Activated naive CD4-positive, alpha-beta T cell treated with anti-CD3 and anti-CD28 coated beads for 36 hours (primary cell): ENCODE results near the gene ZBTB16. TPM values are rescaled to one million over a fixed set of nuclear protein-coding genes. Genes with fewer than 3 reads are reported as not detected.
A peak's percentile ranks its signal among the peaks of the same experiment; 100 is the strongest.
"Not testable (repeated sequence)": the region's sequence is repeated elsewhere in the genome, so short reads cannot be mapped to it uniquely, and the experiment has no call there.

Experiments used
- CTCF ChIA-PET: fragments of 350-600 bp; sonication (Branson Sonifier 250); formaldehyde crosslinking; loops from one replicate; lab custom pipeline; 2021; ENCODE audit warnings: antibody characterized with exemption; lab: Charles Lee
- DNase-seq: peaks from one replicate; pipeline ENCODE4 v3.0.0-alpha.2; 2020
- H3K27ac Mint-ChIP-seq: one replicate; pipeline ENCODE4 v1.8.0; 2021; ENCODE audit warnings: mild to moderate bottlenecking, mixed read lengths
- H3K27me3 Mint-ChIP-seq: one replicate; pipeline ENCODE4 v1.8.0; 2021; ENCODE audit warnings: low read depth, mixed read lengths
- H3K36me3 Mint-ChIP-seq: one replicate; pipeline ENCODE4 v1.8.0; 2021; ENCODE audit warnings: low read depth, mixed read lengths
- H3K4me1 Mint-ChIP-seq: one replicate; pipeline ENCODE4 v1.8.0; 2021; ENCODE audit warnings: low read depth, mixed read lengths
- H3K4me3 Mint-ChIP-seq: one replicate; pipeline ENCODE4 v1.8.0; 2021; ENCODE audit warnings: mild to moderate bottlenecking, moderate library complexity, mixed read lengths
- H3K9me3 Mint-ChIP-seq: one replicate; pipeline ENCODE4 v1.8.0; 2021; ENCODE audit warnings: mixed read lengths
- intact Hi-C: fragments of 100-400 bp; cut with micrococcal nuclease; formaldehyde crosslinking; loops from one replicate; pipeline ENCODE4 v1.15.1; 2023
- total RNA-seq, 2 experiments: library from RNA; stranded (reverse); gene quantifications; one replicate each; pipeline ENCODE4 v1.2.3, GENCODE V29; 2021

ZBTB16 gene
- total RNA-seq, 2 experiments from 2014 or later = 1.5 to 2.3 TPM

- H3K4me1 Mint-ChIP-seq = peaks cover 8% of the 10 kb centered on the region
- CTCF ChIA-PET = interaction anchor here (0.6 to 2.5 kb wide), 3 partner anchors 9 to 218 kb away, joined by 3 to 5 read pairs (median 5); no protein-coding TSS in a partner anchor
- no peaks in the 10 kb centered on the region for H3K27me3 Mint-ChIP-seq
- no peaks in the 10 kb centered on the region for H3K9me3 Mint-ChIP-seq
- no peaks in the 10 kb centered on the region for H3K36me3 Mint-ChIP-seq
- no peak for DNase-seq
- no peak overlapping the region for H3K4me3 Mint-ChIP-seq
- intact Hi-C loops = no loop called here
- H3K27ac Mint-ChIP-seq = peak overlapping the region; percentile 20
Measured at GRCh38 chr11:114044042-114044871, 15.3 kb upstream of the ZBTB16 start.

- no peaks in the 10 kb centered on the region for H3K9me3 Mint-ChIP-seq
- no peaks in the 10 kb centered on the region for H3K27me3 Mint-ChIP-seq
- H3K36me3 Mint-ChIP-seq = no peaks in the 10 kb centered on the region
- intact Hi-C loops = no loop called here
- no peak overlapping the region for H3K27ac Mint-ChIP-seq
- peaks cover 8% of the 10 kb centered on the region for H3K4me1 Mint-ChIP-seq
- CTCF ChIA-PET = interaction anchor here (1.4 kb wide), 1 partner anchor 11 kb away, joined by 3 read pairs; no protein-coding TSS in a partner anchor
- H3K4me3 Mint-ChIP-seq = no peak overlapping the region
- DNase-seq = no peak
Measured at GRCh38 chr11:114047327-114047726, 12.2 kb upstream of the ZBTB16 start.

GRCh38 chr11:114049050-114049449 lies 10.5 kb upstream of the ZBTB16 start:
- CTCF ChIA-PET = interaction anchor here (0.8 to 1.2 kb wide), 2 partner anchors 13 to 32 kb away, joined by 3 read pairs; no protein-coding TSS in a partner anchor
- no peaks in the 10 kb centered on the region for H3K9me3 Mint-ChIP-seq

GRCh38 chr11:114049766-114050165 lies 9.7 kb upstream of the ZBTB16 start:
- H3K36me3 Mint-ChIP-seq, H3K4me3 Mint-ChIP-seq, DNase-seq, H3K4me1 Mint-ChIP-seq, CTCF ChIA-PET, H3K9me3 Mint-ChIP-seq, H3K27me3 Mint-ChIP-seq, H3K27ac Mint-ChIP-seq: not testable (repeated sequence)
- intact Hi-C loops = loop anchor here (10.0 kb wide), 2 partner anchors 155 to 395 kb away; no protein-coding TSS in a partner anchor

More at GRCh38 chr11:114049050-114049449, 10.5 kb upstream of the ZBTB16 start:
- no peak overlapping the region for H3K27ac Mint-ChIP-seq
- H3K4me1 Mint-ChIP-seq = peaks cover 3% of the 10 kb centered on the region
- DNase-seq = no peak
- no peak overlapping the region for H3K4me3 Mint-ChIP-seq
- H3K36me3 Mint-ChIP-seq = no peaks in the 10 kb centered on the region
- intact Hi-C loops = no loop called here
- no peaks in the 10 kb centered on the region for H3K27me3 Mint-ChIP-seq

- intact Hi-C loops = loop anchor here (10.0 kb wide), 2 partner anchors 156 to 394 kb away; no protein-coding TSS in a partner anchor
- H3K36me3 Mint-ChIP-seq = no peaks in the 10 kb centered on the region
- no peak overlapping the region for H3K4me3 Mint-ChIP-seq
- CTCF ChIA-PET = no interaction called here
- no peaks in the 10 kb centered on the region for H3K27me3 Mint-ChIP-seq
- H3K27ac Mint-ChIP-seq = no peak overlapping the region
- DNase-seq = no peak
- no peaks in the 10 kb centered on the region for H3K4me1 Mint-ChIP-seq
- H3K9me3 Mint-ChIP-seq = no peaks in the 10 kb centered on the region
Measured at GRCh38 chr11:114050258-114050927, 9.1 kb upstream of the ZBTB16 start.

- no peak for DNase-seq
- Mint-ChIP-seq H3K27ac (no peak overlapping the region), H3K9me3 (no peaks in the 10 kb centered on the region), H3K36me3 (no peaks in the 10 kb centered on the region), H3K4me3 (no peak overlapping the region), H3K4me1 (no peaks in the 10 kb centered on the region), H3K27me3 (no peaks in the 10 kb centered on the region)
- intact Hi-C loops = loop anchor here (10.0 kb wide), 2 partner anchors 157 to 393 kb away; no protein-coding TSS in a partner anchor
- CTCF ChIA-PET = interaction anchor here (1.3 kb wide), 1 partner anchor 209 kb away, joined by 6 read pairs; no protein-coding TSS in a partner anchor
Measured at GRCh38 chr11:114051558-114051957, 8.0 kb upstream of the ZBTB16 start.

GRCh38 chr11:114052160-114052559 lies 7.4 kb upstream of the ZBTB16 start:
- no peaks in the 10 kb centered on the region for H3K27me3 Mint-ChIP-seq
- no peaks in the 10 kb centered on the region for H3K9me3 Mint-ChIP-seq
- H3K4me1 Mint-ChIP-seq = no peaks in the 10 kb centered on the region
- H3K36me3 Mint-ChIP-seq = no peaks in the 10 kb centered on the region
- no peak overlapping the region for H3K4me3 Mint-ChIP-seq
- intact Hi-C loops = loop anchor here (10.0 kb wide), 2 partner anchors 157 to 393 kb away; no protein-coding TSS in a partner anchor
- no peak for DNase-seq
- CTCF ChIA-PET = interaction anchor here (0.6 to 1.4 kb wide), 3 partner anchors 14 to 210 kb away, joined by 3 to 6 read pairs (median 5); no protein-coding TSS in a partner anchor
- no peak overlapping the region for H3K27ac Mint-ChIP-seq

GRCh38 chr11:114053406-114053805 lies 6.1 kb upstream of the ZBTB16 start:
- Mint-ChIP-seq H3K4me3 (no peak overlapping the region), H3K27me3 (peaks cover 10% of the 10 kb centered on the region), H3K4me1 (no peaks in the 10 kb centered on the region), H3K27ac (no peak overlapping the region), H3K9me3 (no peaks in the 10 kb centered on the region), H3K36me3 (no peaks in the 10 kb centered on the region)
- no peak for DNase-seq
- CTCF ChIA-PET = interaction anchor here (1.4 kb wide), 1 partner anchor 209 kb away, joined by 3 read pairs; no protein-coding TSS in a partner anchor
- intact Hi-C loops = loop anchor here (10.0 kb wide), 2 partner anchors 159 to 391 kb away; no protein-coding TSS in a partner anchor

GRCh38 chr11:114054806-114055205 lies 4.7 kb upstream of the ZBTB16 start:
- H3K4me1 Mint-ChIP-seq = peaks cover 3% of the 10 kb centered on the region
- no peaks in the 10 kb centered on the region for H3K36me3 Mint-ChIP-seq
- DNase-seq = no peak
- intact Hi-C loops = loop anchor here (5.0 to 10.0 kb wide), 3 partner anchors 77 to 390 kb away; no protein-coding TSS in a partner anchor
- peaks cover 17% of the 10 kb centered on the region for H3K27me3 Mint-ChIP-seq
- no peaks in the 10 kb centered on the region for H3K9me3 Mint-ChIP-seq
- no peak overlapping the region for H3K4me3 Mint-ChIP-seq
- no peak overlapping the region for H3K27ac Mint-ChIP-seq
- CTCF ChIA-PET = no interaction called here

GRCh38 chr11:114056409-114056808 lies 3.1 kb upstream of the ZBTB16 start:
- intact Hi-C loops = loop anchor here (5.0 to 10.0 kb wide), 3 partner anchors 76 to 388 kb away; no protein-coding TSS in a partner anchor
- H3K27me3 Mint-ChIP-seq = peaks cover 23% of the 10 kb centered on the region
- no peak overlapping the region for H3K4me3 Mint-ChIP-seq
- peaks cover 8% of the 10 kb centered on the region for H3K4me1 Mint-ChIP-seq
- no peaks in the 10 kb centered on the region for H3K9me3 Mint-ChIP-seq
- no peak overlapping the region for H3K27ac Mint-ChIP-seq
- H3K36me3 Mint-ChIP-seq = no peaks in the 10 kb centered on the region
- CTCF ChIA-PET = interaction anchor here (1.3 kb wide), 1 partner anchor 205 kb away, joined by 3 read pairs; no protein-coding TSS in a partner anchor
- DNase-seq = no peak

GRCh38 chr11:114057147-114057546 lies 2.4 kb upstream of the ZBTB16 start:
- H3K27me3 Mint-ChIP-seq = peaks cover 24% of the 10 kb centered on the region
- no peak for DNase-seq
- peaks cover 8% of the 10 kb centered on the region for H3K4me1 Mint-ChIP-seq
- no peak overlapping the region for H3K27ac Mint-ChIP-seq
- H3K9me3 Mint-ChIP-seq = no peaks in the 10 kb centered on the region
- intact Hi-C loops = loop anchor here (5.0 to 10.0 kb wide), 3 partner anchors 75 to 388 kb away; no protein-coding TSS in a partner anchor
- no peaks in the 10 kb centered on the region for H3K36me3 Mint-ChIP-seq
- no peak overlapping the region for H3K4me3 Mint-ChIP-seq
- CTCF ChIA-PET = interaction anchor here (1.3 kb wide), 1 partner anchor 204 kb away, joined by 3 read pairs; no protein-coding TSS in a partner anchor

- DNase-seq = no peak
- Mint-ChIP-seq H3K4me3 (no peak overlapping the region), H3K27me3 (peaks cover 24% of the 10 kb centered on the region), H3K36me3 (no peaks in the 10 kb centered on the region), H3K9me3 (no peaks in the 10 kb centered on the region), H3K4me1 (peaks cover 8% of the 10 kb centered on the region), H3K27ac (no peak overlapping the region)
- intact Hi-C loops = loop anchor here (5.0 to 10.0 kb wide), 3 partner anchors 75 to 387 kb away; no protein-coding TSS in a partner anchor
- CTCF ChIA-PET = no interaction called here
Measured at GRCh38 chr11:114057605-114058004, 1.9 kb upstream of the ZBTB16 start.
